CD14-positive monocyte (primary cell): ENCODE results near the gene NBDY. TPM values are rescaled to one million over a fixed set of nuclear protein-coding genes. Genes with fewer than 3 reads are reported as not detected.

Experiments used
- DNase-seq, 3 donors: peaks; one replicate each; pipeline ENCODE4 v3.0.0-alpha.2; 2011 to 2022
- H2AFZ ChIP-seq: 2 replicates; pipeline ENCODE4 v1.6.0; 2012; ENCODE audit warnings: mild to moderate bottlenecking, low read depth, low read length, inconsistent platforms; ENCODE audit not compliant: insufficient read depth, poor library complexity, severe bottlenecking
- H3K27ac ChIP-seq, 2 donors: 1 replicate in 1 of 2; 2 replicates in 1 of 2; pipeline ENCODE4 v1.5.1; 2012 to 2013; ENCODE audit warnings: low read length in 2 of 2, control low read depth in 1 of 2, inconsistent platforms in 1 of 2, low read depth in 1 of 2, mild to moderate bottlenecking in 1 of 2
- H3K27me3 ChIP-seq, 2 donors: one replicate each; pipeline versions ENCODE4 v1.6.0 to v1.6.1; 2011 to 2013; ENCODE audit warnings: low read length in 2 of 2; ENCODE audit not compliant: control insufficient read depth in 2 of 2, insufficient read depth in 2 of 2
- H3K36me3 ChIP-seq, 2 donors: replicated peaks in 1 of 2; 1 replicate in 1 of 2; 2 replicates in 1 of 2; pipeline versions ENCODE4 v1.5.1 to v1.6.1; 2012 to 2013; ENCODE audit warnings: low read length in 2 of 2, control low read depth in 1 of 2, inconsistent platforms in 1 of 2, mild to moderate bottlenecking in 1 of 2; ENCODE audit not compliant: insufficient read depth in 2 of 2, control insufficient read depth in 1 of 2
- H3K4me1 ChIP-seq, 2 donors: 1 replicate in 1 of 2; 2 replicates in 1 of 2; pipeline versions ENCODE4 v1.5.1 to v1.6.1; 2012 to 2013; ENCODE audit warnings: low read length in 2 of 2, control low read depth in 1 of 2, inconsistent platforms in 1 of 2, mild to moderate bottlenecking in 1 of 2, moderate library complexity in 1 of 2; ENCODE audit not compliant: insufficient read depth in 2 of 2, control insufficient read depth in 1 of 2
- H3K4me2 ChIP-seq: replicated peaks from 2 replicates; pipeline ENCODE3; 2012; ENCODE audit warnings: low read length, moderate library complexity, mild to moderate bottlenecking; ENCODE audit not compliant: poor library complexity, severe bottlenecking; ENCODE audit errors: extremely low read depth
- H3K4me3 ChIP-seq, 3 experiments: fragments of 200-600 bp in 1 of 3; sonication (generic) in 1 of 3; replicated peaks in 1 of 3; 1 replicate in 2 of 3; 2 replicates in 1 of 3; pipeline ENCODE4 v1.5.1; 2011 to 2013; ENCODE audit warnings: low read length in 3 of 3, mild to moderate bottlenecking in 3 of 3, control low read depth in 2 of 3, low read depth in 2 of 3, inconsistent platforms in 1 of 3, moderate library complexity in 1 of 3
- H3K79me2 ChIP-seq: 2 replicates; pipeline ENCODE4 v1.6.0; 2012; ENCODE audit warnings: mild to moderate bottlenecking, control low read depth, inconsistent platforms, low read length, moderate library complexity; ENCODE audit not compliant: insufficient read depth
- H3K9ac ChIP-seq: 2 replicates; pipeline ENCODE4 v1.6.0; 2017; ENCODE audit warnings: low read length, mild to moderate bottlenecking; ENCODE audit not compliant: insufficient read depth, poor library complexity, severe bottlenecking
- H3K9me3 ChIP-seq, 2 donors: replicated peaks in 1 of 2; 1 replicate in 1 of 2; 2 replicates in 1 of 2; pipeline versions ENCODE4 v1.5.1 to v1.6.1; 2012 to 2013; ENCODE audit warnings: low read length in 2 of 2, control low read depth in 1 of 2; ENCODE audit not compliant: control insufficient read depth in 1 of 2, insufficient read depth in 1 of 2
- H4K20me1 ChIP-seq: 2 replicates; pipeline ENCODE4 v1.6.0; 2012; ENCODE audit warnings: mild to moderate bottlenecking, low read length, control low read depth, moderate library complexity; ENCODE audit not compliant: insufficient read depth
- H3K27ac Mint-ChIP-seq, 7 donors: one replicate each; pipeline ENCODE4 v1.8.0; 2020; ENCODE audit warnings: mild to moderate bottlenecking in 7 of 7, mixed read lengths in 7 of 7, moderate library complexity in 6 of 7, inconsistent platforms in 2 of 7
- H3K27me3 Mint-ChIP-seq, 3 donors: one replicate each; pipeline ENCODE4 v1.8.0; 2021 to 2022; ENCODE audit warnings: low read depth in 3 of 3, mild to moderate bottlenecking in 3 of 3, mixed read lengths in 3 of 3, moderate library complexity in 3 of 3, inconsistent platforms in 1 of 3
- H3K36me3 Mint-ChIP-seq, 2 donors: one replicate each; pipeline ENCODE4 v1.8.0; 2020; ENCODE audit warnings: mixed read lengths in 2 of 2, inconsistent platforms in 1 of 2, mild to moderate bottlenecking in 1 of 2
- H3K4me1 Mint-ChIP-seq: one replicate; pipeline ENCODE4 v1.8.0; 2020; ENCODE audit warnings: mild to moderate bottlenecking, mixed read lengths
- H3K4me3 Mint-ChIP-seq, 2 donors: one replicate each; pipeline ENCODE4 v1.8.0; 2020; ENCODE audit warnings: mild to moderate bottlenecking in 2 of 2, mixed read lengths in 2 of 2, moderate library complexity in 1 of 2
- H3K9me3 Mint-ChIP-seq, 7 donors: one replicate each; pipeline ENCODE4 v1.8.0; 2020 to 2022; ENCODE audit warnings: mixed read lengths in 7 of 7, mild to moderate bottlenecking in 6 of 7, moderate library complexity in 6 of 7, inconsistent platforms in 2 of 7
- WGBS: methylation state at CpG from one replicate; pipeline ENCODE4 v1.1.5; 2013; ENCODE audit warnings: missing lambda C conversion rate; ENCODE audit not compliant: insufficient coverage; 5-methylcytosine and 5-hydroxymethylcytosine counted together
- intact Hi-C, 2 donors: fragments of 100-400 bp; cut with micrococcal nuclease; formaldehyde crosslinking; loops; one replicate each; pipeline versions ENCODE4 v1.15.0 to v1.15.1; 2023
- polyA plus RNA-seq, 3 donors: library from polyadenylated mRNA; depleted of rRNA in 1 of 3; unstranded in 2 of 3; stranded (reverse) in 1 of 3; fragments of 300-500 nt in 2 of 3; fragments of >200 nt in 1 of 3; fragmentation: Illumina TruSeq in 2 of 3; gene quantifications; 1 replicate in 2 of 3; 2 replicates in 1 of 3; pipeline ENCODE4 v1.2.3, GENCODE V29; 2012 to 2021
- TF ChIP-seq, protein P1 (sequence below): fragments of 200-600 bp; IDR thresholded peaks from one replicate; pipeline ENCODE4 v1.8.0; 2022; ENCODE audit warnings: antibody characterized with exemption, mild to moderate bottlenecking

Gene NBDY
- polyA plus RNA-seq, 3 donors = 14.4 to 24.9 (median 22.1) TPM

DNA sequence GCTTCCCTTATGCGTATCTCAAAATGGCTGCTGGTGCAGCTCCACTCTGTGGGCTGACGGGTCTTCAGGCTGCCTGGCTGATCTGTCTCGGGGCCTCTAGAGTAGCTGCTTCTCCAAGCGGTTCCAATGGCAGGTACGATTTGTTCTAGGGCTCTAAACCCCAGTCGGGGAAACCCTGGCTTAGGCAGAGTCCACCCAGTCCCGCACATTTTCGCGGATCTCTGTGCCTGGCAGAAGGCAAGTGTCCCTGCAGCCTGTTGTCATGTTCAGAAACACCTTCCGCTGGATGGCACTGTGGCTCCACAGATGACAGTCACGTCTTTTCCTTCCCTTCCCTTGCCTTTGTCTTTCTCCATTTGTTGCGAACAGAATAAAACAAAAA is 54.4 kb downstream of the NBDY start:
- peak overlapping the region; percentile 76 to 94 (median 86) for H3K27ac Mint-ChIP-seq
- WGBS = 100% methylated on average over 5 of the region's 12 CpGs
- H2AFZ ChIP-seq = peak overlapping the region; percentile 72
- H3K27me3 ChIP-seq = no peaks in the 10 kb centered on the region
- no peaks in the 10 kb centered on the region for H3K9me3 ChIP-seq
- peak overlapping the region; percentile 64 to 77 for H3K27ac ChIP-seq
- peaks cover 57% of the 10 kb centered on the region for H3K4me1 Mint-ChIP-seq
- no peak overlapping the region for H3K4me3 Mint-ChIP-seq
- peak in 1 of 3 donors; percentile 75 for DNase-seq
- no peaks in the 10 kb centered on the region for H3K36me3 ChIP-seq
- no peak overlapping the region for H3K9ac ChIP-seq
- H3K36me3 Mint-ChIP-seq = peaks cover 3 to 6% of the 10 kb centered on the region in 2 donors
- intact Hi-C loops = no loop called here
- H3K79me2 ChIP-seq = no peaks in the 10 kb centered on the region
- H4K20me1 ChIP-seq = no peaks in the 10 kb centered on the region
- peaks cover 0 to 2% (median 0%) of the 10 kb centered on the region in 7 donors for H3K9me3 Mint-ChIP-seq
- peaks cover 0 to 3% (median 0%) of the 10 kb centered on the region in 3 donors for H3K27me3 Mint-ChIP-seq
- H3K4me1 ChIP-seq = peaks cover 50 to 51% of the 10 kb centered on the region in 2 donors
- TF ChIP-seq, protein P1, sequence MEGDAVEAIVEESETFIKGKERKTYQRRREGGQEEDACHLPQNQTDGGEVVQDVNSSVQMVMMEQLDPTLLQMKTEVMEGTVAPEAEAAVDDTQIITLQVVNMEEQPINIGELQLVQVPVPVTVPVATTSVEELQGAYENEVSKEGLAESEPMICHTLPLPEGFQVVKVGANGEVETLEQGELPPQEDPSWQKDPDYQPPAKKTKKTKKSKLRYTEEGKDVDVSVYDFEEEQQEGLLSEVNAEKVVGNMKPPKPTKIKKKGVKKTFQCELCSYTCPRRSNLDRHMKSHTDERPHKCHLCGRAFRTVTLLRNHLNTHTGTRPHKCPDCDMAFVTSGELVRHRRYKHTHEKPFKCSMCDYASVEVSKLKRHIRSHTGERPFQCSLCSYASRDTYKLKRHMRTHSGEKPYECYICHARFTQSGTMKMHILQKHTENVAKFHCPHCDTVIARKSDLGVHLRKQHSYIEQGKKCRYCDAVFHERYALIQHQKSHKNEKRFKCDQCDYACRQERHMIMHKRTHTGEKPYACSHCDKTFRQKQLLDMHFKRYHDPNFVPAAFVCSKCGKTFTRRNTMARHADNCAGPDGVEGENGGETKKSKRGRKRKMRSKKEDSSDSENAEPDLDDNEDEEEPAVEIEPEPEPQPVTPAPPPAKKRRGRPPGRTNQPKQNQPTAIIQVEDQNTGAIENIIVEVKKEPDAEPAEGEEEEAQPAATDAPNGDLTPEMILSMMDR = no peak
- H3K4me3 ChIP-seq = peak overlapping the region in 2 of 3 experiments; percentile 22 to 73
- H3K4me2 ChIP-seq = peak overlapping the region; percentile 77

DNA sequence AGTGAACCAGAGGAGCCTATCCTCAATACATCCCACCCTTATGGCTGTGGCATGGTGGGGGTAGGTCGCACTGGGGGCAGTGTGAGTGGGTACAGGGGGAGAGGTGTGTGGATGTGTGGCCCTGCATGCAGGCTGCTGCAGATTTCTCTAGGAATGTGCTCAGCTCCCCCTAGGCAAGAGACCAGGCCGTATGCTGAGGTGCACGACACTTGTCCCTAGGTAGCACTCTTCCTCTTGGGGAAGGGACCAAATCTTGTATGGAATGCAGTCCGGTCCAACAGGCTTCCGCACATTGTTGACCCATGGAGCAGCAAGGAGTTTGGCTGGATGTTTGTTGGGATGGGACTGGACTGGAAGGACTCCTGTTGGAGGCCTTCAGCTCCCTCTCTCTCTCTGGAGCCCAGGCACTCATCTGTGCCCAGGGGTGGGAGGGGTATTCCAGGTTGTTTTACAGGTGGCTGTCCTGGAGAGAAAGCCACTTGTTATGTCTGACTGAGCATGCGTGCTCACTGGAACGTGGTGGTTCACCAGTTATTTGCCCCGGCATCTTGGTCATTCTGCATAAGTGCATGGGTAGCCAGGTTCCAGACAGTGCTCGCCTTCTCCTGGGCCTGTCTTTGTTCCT is 55.1 kb downstream of the NBDY start:
- TF ChIP-seq, protein P1 = no peak
- no peak for DNase-seq
- peaks cover 3 to 9% of the 10 kb centered on the region in 2 donors for H3K36me3 Mint-ChIP-seq
- H3K27me3 ChIP-seq = no peaks in the 10 kb centered on the region
- H3K27me3 Mint-ChIP-seq = peaks cover 0 to 3% (median 0%) of the 10 kb centered on the region in 3 donors
- no peaks in the 10 kb centered on the region for H3K9me3 ChIP-seq
- no peaks in the 10 kb centered on the region for H3K36me3 ChIP-seq
- WGBS = 100% methylated on average over 3 of the region's 9 CpGs
- intact Hi-C loops = no loop called here
- H3K79me2 ChIP-seq = no peaks in the 10 kb centered on the region
- peaks cover 50 to 53% of the 10 kb centered on the region in 2 donors for H3K4me1 ChIP-seq
- no peak overlapping the region for H3K4me3 Mint-ChIP-seq
- peak overlapping the region in 1 of 3 experiments; percentile 73 for H3K4me3 ChIP-seq
- no peaks in the 10 kb centered on the region for H4K20me1 ChIP-seq
- peak overlapping the region in 2 of 7 donors; percentile 6 to 74 for H3K27ac Mint-ChIP-seq
- peaks cover 57% of the 10 kb centered on the region for H3K4me1 Mint-ChIP-seq
- H2AFZ ChIP-seq = no peak overlapping the region
- no peak overlapping the region for H3K27ac ChIP-seq
- H3K4me2 ChIP-seq = peak overlapping the region; percentile 77
- H3K9ac ChIP-seq = no peak overlapping the region
- peaks cover 0 to 2% (median 0%) of the 10 kb centered on the region in 7 donors for H3K9me3 Mint-ChIP-seq
